GM12891 (cell line): Measurements from ENCODE around the gene PLG.
"Not testable (repeated sequence)": the region's sequence is repeated elsewhere in the genome, so short reads cannot be mapped to it uniquely, and the experiment has no call there.

Experiments
- DNase-seq: peaks from one replicate; pipeline ENCODE4 v3.0.0; 2011; ENCODE audit warnings: low spot score; ENCODE audit not compliant: insufficient read length
- FAIRE-seq: peaks from 2 replicates; lab custom pipeline; 2011; peaks lifted over from hg19 to GRCh38; lab: Jason Lieb, UNC
- PAX5 ChIP-seq: IDR thresholded peaks from 2 replicates; pipeline ENCODE4 v1.6.1; 2011; ENCODE audit warnings: low read length, moderate library complexity, mild to moderate bottlenecking; ENCODE audit not compliant: insufficient read depth, severe bottlenecking
- POLR2A ChIP-seq: IDR thresholded peaks from 2 replicates; pipeline ENCODE4 v1.6.1; 2011; ENCODE audit warnings: low read depth, low read length, control low read depth
- POLR2AphosphoS5 ChIP-seq: IDR thresholded peaks from 2 replicates; pipeline ENCODE4 v1.6.1; 2011; ENCODE audit warnings: low read depth, low read length, control low read depth
- POU2F2 ChIP-seq: IDR thresholded peaks from 2 replicates; pipeline ENCODE4 v1.6.1; 2011; ENCODE audit warnings: low read depth, mild to moderate bottlenecking, control low read depth, low read length, moderate library complexity
- SPI1 ChIP-seq: IDR thresholded peaks from 2 replicates; pipeline ENCODE4 v1.6.1; 2011; ENCODE audit warnings: low read depth, low read length, control low read depth
- TAF1 ChIP-seq: IDR thresholded peaks from 2 replicates; pipeline ENCODE4 v1.6.1; 2011; ENCODE audit warnings: low read depth, low read length, control low read depth

PLG gene

DNA sequence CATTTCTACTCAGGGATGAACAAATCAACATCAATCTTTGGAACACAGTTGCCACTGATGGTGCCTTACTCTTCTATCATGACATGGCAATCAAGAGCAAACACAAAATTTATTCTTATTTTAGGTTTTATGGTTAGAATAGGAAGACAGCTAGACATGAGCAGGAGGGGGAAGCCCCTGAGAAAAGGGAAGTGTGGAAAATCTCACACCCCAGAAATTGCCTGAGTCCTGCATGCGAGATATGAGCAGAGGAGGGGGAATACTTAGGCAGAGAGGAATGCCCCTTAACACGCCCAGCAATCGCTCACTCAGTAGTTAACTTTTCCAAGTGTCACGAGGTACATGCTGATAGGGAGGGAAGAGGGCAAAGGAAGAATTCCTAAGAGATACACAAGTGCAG is 79.3 kb downstream of the PLG start:
- TF ChIP-seq POLR2A (no peak), SPI1 (peak; percentile 68), POU2F2 (no peak), POLR2AphosphoS5 (no peak), PAX5 (no peak)
- no peak for DNase-seq
- FAIRE-seq = no peak

DNA sequence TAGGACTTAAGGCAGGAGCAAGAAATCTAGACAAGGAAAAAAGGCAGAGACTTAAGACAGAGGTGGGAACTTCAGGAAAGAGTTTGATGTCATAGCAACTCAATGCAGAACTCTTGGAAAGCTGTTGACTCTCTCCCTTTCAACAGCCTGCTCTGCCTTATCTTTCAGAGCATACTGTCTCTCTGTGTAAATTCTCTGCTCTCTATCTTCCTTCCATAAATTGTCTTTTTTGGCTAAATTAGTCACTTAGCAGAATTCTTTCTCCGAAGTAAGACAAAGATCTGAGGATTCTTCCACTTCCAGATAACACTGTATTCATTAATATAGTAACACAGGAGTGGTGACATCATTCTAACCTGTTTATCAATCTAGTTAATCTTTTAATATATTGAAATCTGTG is 80.2 kb downstream of the PLG start:
- FAIRE-seq (no peak), DNase-seq (no peak)
- TF ChIP-seq POLR2A = no peak
- no peak for TF ChIP-seq TAF1
- TF ChIP-seq PAX5 = no peak
- TF ChIP-seq POU2F2 = no peak
- no peak for TF ChIP-seq POLR2AphosphoS5
- TF ChIP-seq SPI1 = no peak

DNA sequence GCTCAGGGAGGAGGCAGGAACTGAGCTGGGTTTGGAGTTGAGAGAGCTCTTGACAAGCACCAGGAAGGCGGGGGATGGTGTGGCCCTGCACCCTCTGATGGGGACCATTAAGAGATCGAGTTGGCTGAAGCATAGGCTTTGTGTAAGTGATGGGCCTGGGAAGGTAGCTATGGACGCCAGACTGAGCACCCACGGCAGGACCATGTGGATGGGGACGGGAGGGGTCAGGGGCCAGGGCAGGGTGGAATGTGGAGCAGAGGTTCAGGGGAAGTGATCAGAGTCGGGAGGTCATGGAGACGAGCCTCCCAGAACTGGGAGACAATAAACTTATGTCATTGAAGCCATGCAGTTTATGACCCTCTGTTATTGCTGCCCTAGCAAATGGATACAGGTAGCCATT is 81.7 kb downstream of the PLG start:
- TF ChIP-seq POLR2A (no peak), TAF1 (no peak), SPI1 (no peak), POU2F2 (no peak), PAX5 (no peak), POLR2AphosphoS5 (no peak)
- FAIRE-seq = no peak
- no peak for DNase-seq

DNA sequence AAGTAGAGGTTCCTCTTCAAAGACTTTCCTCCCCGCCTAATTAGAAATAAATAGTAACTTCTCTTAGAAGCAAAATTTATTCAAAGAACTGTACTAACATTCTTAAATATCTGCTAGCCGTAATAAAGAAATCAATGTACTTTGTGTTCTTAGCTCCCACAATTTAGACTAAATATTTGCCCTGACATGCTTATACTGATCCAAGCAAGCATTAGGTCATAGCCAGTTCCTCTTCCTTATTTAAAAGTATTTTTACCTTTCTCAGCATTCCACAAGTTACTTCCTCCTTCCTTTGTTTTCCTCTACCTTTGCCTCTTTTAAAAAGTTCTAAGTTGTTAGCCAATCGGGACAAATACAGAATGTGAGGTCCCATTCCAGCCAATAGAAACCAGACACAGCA is 86.1 kb downstream of the PLG start:
- FAIRE-seq, DNase-seq: not testable (repeated sequence)

DNA sequence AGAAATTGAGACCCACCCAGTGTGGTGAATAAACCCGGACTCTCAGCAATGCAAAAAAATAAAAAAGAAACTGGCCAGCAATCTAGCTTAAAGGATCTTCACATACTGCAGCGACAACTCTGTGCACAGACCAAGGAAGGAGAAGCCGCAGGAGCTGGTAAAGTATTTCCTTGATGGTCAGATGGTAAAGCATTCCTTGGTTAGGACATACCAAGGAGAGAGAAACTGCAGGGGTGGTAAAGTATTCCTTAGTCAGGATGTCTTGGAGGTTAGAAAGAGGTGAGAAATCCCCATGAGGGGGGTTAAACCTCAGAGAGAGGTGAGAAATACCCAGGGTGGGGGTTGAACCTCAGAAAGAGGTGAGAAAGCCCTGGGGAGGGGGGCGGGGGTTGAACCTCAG is 86.8 kb downstream of the PLG start:
- FAIRE-seq (no peak), DNase-seq (no peak)
- TF ChIP-seq POLR2AphosphoS5 = no peak
- TF ChIP-seq SPI1 = no peak
- no peak for TF ChIP-seq PAX5
- TF ChIP-seq POU2F2 = no peak
- TF ChIP-seq POLR2A = no peak
- TF ChIP-seq TAF1 = no peak

DNA sequence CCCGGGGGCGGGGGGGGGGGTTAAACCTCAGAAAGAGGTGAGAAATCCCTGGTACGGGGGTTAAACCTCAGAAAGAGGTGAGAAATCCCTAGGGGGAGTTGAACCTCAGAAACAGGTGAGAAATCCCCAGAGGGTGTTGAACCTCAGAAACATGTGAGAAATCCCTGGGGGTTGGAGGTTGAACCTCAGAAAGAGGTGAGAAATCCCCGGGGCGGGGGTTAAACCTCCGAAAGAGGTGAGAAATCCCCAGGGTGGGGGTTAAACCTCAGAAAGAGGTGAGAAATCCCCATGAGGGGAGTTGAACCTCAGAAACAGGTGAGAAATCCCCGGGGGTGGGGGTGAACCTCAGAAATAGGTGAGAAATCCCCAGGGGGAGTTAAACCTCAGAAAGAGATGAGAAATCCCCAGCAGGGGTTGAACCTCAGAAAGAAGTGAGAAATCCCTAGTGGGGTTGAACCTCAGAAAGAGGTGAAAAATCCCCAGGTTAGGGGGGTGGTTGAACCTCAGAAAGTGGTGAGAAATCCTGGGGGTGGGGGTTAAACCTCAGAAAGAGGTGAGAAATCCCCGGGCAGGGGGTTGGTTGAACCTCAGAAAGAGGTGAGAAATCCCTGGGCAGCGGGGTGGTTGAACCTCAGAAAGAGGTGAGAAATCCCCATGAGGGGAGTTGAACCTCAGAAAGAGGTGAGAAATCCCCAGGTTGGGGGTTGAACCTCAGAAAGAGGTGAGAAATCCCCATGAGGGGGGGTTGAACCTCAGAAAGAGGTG is 87.4 kb downstream of the PLG start:
- FAIRE-seq = no peak
- DNase-seq = no peak
- no peak for TF ChIP-seq POU2F2
- TF ChIP-seq SPI1 = no peak
- TF ChIP-seq PAX5 = no peak

DNA sequence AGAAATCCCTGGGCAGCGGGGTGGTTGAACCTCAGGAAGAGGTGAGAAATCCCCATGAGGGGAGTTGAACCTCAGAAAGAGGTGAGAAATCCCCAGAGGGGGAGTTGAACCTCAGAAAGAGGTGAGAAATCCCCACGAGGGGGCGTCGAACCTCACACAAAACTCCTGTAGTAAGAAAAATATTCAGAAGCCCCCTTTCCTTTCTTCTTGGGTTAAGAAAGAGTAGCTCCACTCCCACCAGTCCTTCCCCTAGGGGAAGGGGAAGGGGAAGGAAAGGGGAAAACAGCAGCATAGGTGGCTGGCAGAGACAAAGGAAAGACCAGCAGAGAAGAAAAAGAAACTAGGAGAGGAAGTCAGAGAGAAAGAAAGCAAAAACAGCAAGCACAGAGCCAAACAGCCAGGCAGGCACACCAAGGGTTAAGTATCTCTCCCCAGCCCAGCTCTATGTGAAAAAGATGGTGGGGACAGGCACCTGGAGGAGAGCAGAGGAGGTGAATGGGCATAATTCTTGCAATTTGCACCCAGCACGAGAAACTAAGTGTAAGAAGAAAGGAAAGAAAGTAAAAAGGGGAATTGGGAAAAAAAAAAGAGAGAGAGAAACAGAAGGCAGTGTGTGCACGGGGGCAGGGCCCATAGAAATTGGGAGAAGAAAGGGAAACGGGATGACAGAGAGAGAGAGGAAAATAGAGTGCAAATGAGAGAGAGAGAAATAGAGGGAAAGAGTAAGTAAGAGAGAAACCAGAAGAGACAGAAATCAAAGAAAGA is 88.2 kb downstream of the PLG start:
- TF ChIP-seq PAX5 (no peak), POU2F2 (no peak), POLR2A (no peak), TAF1 (no peak), POLR2AphosphoS5 (no peak), SPI1 (no peak)
- peak; percentile 9 for FAIRE-seq
- DNase-seq = no peak

DNA sequence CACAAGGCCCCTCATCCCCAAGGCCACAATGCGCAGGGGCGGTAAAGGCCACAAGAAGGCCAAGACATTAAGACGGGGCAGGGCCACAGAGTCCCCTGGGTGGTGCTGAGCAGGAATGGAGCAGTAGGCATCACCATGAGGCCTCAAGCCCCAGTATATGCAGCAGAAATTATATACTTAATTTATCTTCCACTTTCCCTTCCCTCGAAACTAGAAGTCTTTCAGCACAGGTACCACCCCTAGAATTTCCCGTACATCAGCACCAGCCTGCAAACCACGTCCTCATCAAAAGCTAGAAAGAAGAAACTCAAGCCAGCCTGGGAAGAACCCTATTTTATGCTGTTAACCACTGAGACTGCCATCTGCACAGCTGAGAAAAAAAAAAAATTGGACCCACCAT is 89.4 kb downstream of the PLG start:
- FAIRE-seq (no peak), DNase-seq (no peak)
- no peak for TF ChIP-seq POU2F2
- TF ChIP-seq POLR2AphosphoS5 = no peak
- TF ChIP-seq POLR2A = no peak
- TF ChIP-seq SPI1 = no peak
- no peak for TF ChIP-seq TAF1

DNA sequence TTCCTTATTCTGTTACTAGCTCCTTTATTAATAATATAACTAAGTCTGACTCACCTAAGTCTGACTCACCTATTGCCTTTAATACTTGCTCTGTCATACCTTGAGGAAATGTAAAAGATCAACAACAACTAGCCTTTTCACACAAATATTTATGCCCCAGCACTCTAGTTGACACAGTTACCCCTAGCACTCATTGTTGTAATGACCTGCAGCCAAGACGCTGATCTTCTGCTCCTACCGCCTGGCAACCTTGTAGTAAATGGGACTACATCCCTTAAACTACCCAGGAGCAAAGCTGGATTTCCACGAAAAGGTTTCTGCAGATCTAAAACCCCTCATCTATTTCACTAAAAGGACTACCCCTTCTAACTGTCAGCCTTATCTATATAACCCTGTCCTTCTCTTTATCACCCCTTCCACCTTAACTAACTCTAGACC is 90.0 kb downstream of the PLG start:
- no peak for FAIRE-seq
- no peak for TF ChIP-seq POU2F2
- TF ChIP-seq POLR2A = no peak
- TF ChIP-seq SPI1 = no peak
- no peak for TF ChIP-seq POLR2AphosphoS5
- no peak for TF ChIP-seq TAF1
- no peak for TF ChIP-seq PAX5
- DNase-seq = no peak

DNA sequence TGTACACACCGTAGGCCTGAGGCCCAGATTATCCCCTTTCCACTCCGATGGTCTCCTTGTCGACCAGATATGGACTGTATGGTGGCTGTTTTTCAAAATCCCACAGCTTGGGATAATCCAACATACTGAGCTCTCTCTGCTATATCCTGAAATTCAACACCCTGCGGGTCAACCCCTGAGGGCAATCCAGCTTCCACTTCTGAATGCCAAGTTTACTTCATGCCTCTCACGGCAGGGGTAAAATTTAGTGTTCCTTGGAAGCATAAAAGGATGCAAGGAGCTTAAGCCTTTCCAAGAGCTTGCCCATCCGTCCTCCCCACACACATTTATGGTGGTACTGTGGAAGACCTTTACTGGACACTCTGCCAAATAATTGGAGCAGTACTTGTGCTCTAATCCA is 90.7 kb downstream of the PLG start:
- TF ChIP-seq TAF1 (no peak), SPI1 (no peak), PAX5 (no peak), POLR2A (no peak), POU2F2 (no peak), POLR2AphosphoS5 (no peak)
- FAIRE-seq = no peak

DNA sequence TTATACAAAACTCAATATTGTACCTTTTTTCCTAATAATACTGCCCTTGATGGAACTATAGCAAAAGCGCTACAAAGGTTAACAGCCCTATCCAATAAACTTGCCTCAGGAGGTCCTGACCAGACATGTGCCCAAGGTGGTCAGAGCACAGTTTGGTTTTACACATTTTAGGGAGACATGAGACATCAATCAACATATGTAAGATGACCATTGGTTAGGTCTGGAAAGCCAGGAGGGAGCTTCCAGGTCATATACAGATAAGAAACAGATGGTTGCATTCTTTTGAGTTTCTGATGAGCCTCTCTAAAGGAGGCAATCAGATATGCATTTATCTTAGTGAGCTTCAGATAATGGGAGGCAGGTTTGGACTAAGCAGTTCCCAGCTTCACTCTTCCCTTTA is 91.6 kb downstream of the PLG start:
- TF ChIP-seq TAF1 (no peak), SPI1 (no peak), POLR2AphosphoS5 (no peak)
- FAIRE-seq (no peak), DNase-seq (no peak)

More for the DNA sequence above, 90.7 kb downstream of the PLG start:
- no peak for DNase-seq
